Central memory CD8-positive, alpha-beta T cell (primary cell): ENCODE results near the gene MAMDC4.

ENCODE experiments used
- ATAC-seq: fragments of 150-1000 bp; cut with Tn5 transposase; replicated peaks from 2 replicates; pipeline ENCODE4 v1.10.0; 2022; ENCODE audit warnings: mild to moderate bottlenecking, moderate FRiP score, moderate number of reproducible peaks; ENCODE audit not compliant: poor library complexity, severe bottlenecking; ENCODE audit errors: extremely low read depth
- DNase-seq, 2 donors: peaks; one replicate each; pipeline ENCODE4 v3.0.0; 2021; ENCODE audit warnings: low spot score in 2 of 2
- H3K27ac Mint-ChIP-seq: one replicate; pipeline ENCODE4 v1.8.0; 2022; ENCODE audit warnings: low read depth, mild to moderate bottlenecking, moderate library complexity, mixed read lengths
- H3K27me3 Mint-ChIP-seq: one replicate; pipeline ENCODE4 v1.8.0; 2022; ENCODE audit warnings: mixed read lengths
- H3K36me3 Mint-ChIP-seq: one replicate; pipeline ENCODE4 v1.8.0; 2022; ENCODE audit warnings: mild to moderate bottlenecking, moderate library complexity, mixed read lengths; ENCODE audit not compliant: insufficient read depth
- H3K4me1 Mint-ChIP-seq: one replicate; pipeline ENCODE4 v1.8.0; 2022; ENCODE audit warnings: mixed read lengths
- H3K4me3 Mint-ChIP-seq: one replicate; pipeline ENCODE4 v1.8.0; 2022; ENCODE audit warnings: mild to moderate bottlenecking, moderate library complexity, mixed read lengths
- H3K9me3 Mint-ChIP-seq: one replicate; pipeline ENCODE4 v1.8.0; 2022; ENCODE audit warnings: mixed read lengths

Gene MAMDC4

DNA sequence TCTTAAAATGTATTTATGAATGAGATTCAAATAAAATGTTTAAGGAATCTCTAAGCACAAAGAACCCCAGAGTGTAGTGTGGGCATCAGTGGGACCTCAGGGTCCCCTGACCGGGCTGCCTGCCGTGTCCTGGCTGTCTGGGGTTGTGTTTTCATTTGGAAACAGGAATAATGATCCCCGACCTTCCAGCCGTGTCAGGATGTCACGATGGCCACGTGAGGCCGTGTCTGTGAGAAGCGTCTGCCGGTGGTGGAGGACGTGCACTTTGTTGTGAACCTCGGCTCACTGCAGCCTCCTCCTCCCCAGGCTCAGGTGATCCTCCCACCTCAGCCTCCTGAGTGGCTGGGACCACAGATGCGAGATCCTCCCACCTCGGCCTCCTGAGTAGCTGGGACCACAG lies 38.5 kb downstream of the MAMDC4 start:
- Mint-ChIP-seq H3K27ac (no peak overlapping the region), H3K4me1 (peaks cover 20% of the 10 kb centered on the region), H3K36me3 (peaks cover 12% of the 10 kb centered on the region), H3K9me3 (no peaks in the 10 kb centered on the region), H3K4me3 (no peak overlapping the region), H3K27me3 (no peaks in the 10 kb centered on the region)
- DNase-seq: no peak
- ATAC-seq: no peak

DNA sequence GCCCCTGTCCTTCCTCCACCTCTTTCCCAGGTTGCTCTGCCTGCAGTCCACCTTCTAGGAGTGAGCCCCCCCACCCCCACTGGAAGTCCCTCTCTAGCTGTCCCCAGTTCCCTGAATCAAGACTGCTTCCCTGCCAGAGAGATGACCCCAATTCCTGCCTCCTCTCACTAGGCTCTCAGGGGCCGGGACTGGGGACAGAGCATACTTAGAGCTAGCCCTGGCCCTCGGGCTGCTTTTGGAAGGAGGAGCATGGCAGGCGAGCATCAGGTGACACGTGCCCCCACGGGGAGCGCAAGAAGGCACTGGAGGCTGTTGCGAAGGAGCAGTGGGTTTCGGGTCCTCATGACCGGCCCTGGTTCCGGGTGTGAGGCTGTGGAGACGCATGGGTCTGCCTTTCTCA lies 43.9 kb downstream of the MAMDC4 start:
- Mint-ChIP-seq H3K4me1 (peaks cover 26% of the 10 kb centered on the region), H3K9me3 (no peaks in the 10 kb centered on the region), H3K36me3 (peaks cover 20% of the 10 kb centered on the region), H3K27me3 (no peaks in the 10 kb centered on the region), H3K4me3 (no peak overlapping the region), H3K27ac (no peak overlapping the region)
- DNase-seq (no peak), ATAC-seq (no peak)

DNA sequence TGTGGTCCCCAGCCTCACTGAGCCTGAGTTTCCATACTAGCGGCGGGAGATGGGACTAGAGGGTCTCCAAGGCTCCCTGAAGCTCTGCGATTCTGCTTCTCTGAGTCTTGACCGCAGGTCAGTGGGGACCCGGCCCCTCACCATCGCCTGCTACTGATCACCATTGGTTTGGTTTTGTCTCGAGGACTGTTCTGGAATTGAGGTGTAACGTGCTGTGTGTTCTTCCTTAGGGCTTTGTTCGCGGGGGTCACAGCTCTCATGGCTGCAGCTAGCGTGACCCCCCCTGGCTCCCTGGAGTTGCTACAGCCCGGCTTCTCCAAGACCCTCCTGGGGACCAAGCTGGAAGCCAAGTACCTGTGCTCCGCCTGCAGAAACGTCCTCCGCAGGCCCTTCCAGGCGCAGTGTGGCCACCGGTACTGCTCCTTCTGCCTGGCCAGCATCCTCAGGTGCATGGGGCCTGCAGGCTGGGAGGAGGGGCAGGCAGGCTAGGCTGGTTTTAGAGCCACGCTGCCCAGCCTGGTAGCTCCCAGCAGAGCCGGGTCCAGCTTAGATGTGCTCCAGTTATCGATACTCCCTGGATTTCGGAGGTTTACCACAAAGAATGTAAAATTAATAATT lies 46.4 kb downstream of the MAMDC4 start:
- ATAC-seq (no peak), DNase-seq (no peak)
- H3K27me3 Mint-ChIP-seq: no peaks in the 10 kb centered on the region
- H3K4me3 Mint-ChIP-seq: no peak overlapping the region
- peaks cover 25% of the 10 kb centered on the region for H3K36me3 Mint-ChIP-seq
- H3K27ac Mint-ChIP-seq: no peak overlapping the region
- peaks cover 52% of the 10 kb centered on the region for H3K4me1 Mint-ChIP-seq
- no peaks in the 10 kb centered on the region for H3K9me3 Mint-ChIP-seq

DNA sequence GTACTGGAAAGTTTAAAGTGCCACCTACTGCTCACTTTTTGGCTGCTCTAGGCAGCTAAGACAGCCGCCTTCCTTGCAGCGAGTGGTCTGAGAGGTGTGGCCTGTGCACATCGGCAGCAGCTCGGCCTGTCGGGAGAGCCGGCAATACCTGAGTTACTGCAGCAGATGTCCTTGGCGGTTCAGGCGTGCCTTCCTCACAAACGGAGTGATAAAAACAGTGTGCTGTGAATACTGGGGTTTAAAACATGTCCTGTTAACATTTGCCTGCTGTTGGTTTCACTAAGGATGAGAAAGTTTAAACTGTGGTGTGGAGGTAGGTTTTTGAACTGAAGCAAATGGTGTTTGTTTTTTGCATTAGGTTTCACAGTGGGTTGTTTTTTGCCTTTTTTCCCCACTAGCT lies 47.0 kb downstream of the MAMDC4 start:
- no peak for ATAC-seq
- Mint-ChIP-seq H3K27ac (peak overlapping the region; percentile 96), H3K9me3 (no peaks in the 10 kb centered on the region), H3K36me3 (peaks cover 25% of the 10 kb centered on the region), H3K4me3 (no peak overlapping the region), H3K4me1 (peaks cover 51% of the 10 kb centered on the region), H3K27me3 (no peaks in the 10 kb centered on the region)
- DNase-seq: no peak

DNA sequence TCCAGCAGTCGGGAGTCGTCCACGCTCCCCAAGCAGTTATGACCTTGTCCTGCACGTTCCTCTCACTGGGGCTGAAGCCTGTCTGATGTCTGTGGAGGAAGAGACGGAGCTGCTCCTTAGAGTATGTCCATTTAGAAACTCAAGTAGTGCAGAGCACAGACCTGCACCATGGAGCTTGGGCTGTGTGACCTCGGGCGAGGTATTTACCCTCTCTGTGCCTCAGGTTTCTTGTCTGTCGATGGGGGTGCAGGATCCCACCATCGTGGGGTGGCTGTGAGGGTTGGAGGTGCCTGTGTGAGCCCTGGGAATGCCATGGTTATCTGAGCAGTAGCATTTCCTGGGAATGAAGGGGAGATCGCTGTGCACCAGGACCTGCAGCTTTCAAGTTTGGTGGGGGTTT lies 48.4 kb downstream of the MAMDC4 start:
- DNase-seq (no peak), ATAC-seq (no peak)
- Mint-ChIP-seq H3K9me3 (no peaks in the 10 kb centered on the region), H3K27me3 (no peaks in the 10 kb centered on the region), H3K27ac (peak overlapping the region; percentile 96), H3K36me3 (peaks cover 25% of the 10 kb centered on the region), H3K4me1 (peaks cover 39% of the 10 kb centered on the region), H3K4me3 (no peak overlapping the region)

DNA sequence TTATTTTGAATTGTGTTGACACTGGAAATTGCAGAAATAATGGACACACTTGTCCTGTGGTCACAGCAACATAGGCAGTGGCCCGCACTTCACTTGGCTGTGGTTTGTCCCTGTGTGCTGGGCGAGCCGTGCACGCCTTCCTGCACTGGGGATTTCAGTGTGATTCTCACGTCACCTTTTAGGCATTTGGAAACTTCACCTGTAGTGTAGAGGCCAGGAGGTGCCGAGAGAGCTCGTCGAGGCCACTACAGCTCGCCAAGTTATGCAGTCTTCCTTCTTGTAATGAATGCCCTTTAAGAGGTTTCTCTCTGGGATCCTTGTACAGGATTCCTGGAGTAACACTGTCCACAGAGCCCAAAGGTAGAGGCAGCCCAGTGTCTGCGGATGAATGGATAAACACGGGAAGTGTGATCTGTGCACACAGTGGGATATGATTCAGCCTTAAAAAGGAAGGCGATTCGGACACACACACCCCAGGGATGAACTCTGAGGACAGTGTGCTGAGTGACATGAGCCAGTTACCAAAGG lies 48.9 kb downstream of the MAMDC4 start:
- DNase-seq: no peak
- peaks cover 25% of the 10 kb centered on the region for H3K36me3 Mint-ChIP-seq
- H3K9me3 Mint-ChIP-seq: no peaks in the 10 kb centered on the region
- H3K27ac Mint-ChIP-seq: peak overlapping the region; percentile 96
- peak overlapping the region; percentile 77 for H3K4me3 Mint-ChIP-seq
- H3K27me3 Mint-ChIP-seq: no peaks in the 10 kb centered on the region
- peaks cover 39% of the 10 kb centered on the region for H3K4me1 Mint-ChIP-seq
- no peak for ATAC-seq

DNA sequence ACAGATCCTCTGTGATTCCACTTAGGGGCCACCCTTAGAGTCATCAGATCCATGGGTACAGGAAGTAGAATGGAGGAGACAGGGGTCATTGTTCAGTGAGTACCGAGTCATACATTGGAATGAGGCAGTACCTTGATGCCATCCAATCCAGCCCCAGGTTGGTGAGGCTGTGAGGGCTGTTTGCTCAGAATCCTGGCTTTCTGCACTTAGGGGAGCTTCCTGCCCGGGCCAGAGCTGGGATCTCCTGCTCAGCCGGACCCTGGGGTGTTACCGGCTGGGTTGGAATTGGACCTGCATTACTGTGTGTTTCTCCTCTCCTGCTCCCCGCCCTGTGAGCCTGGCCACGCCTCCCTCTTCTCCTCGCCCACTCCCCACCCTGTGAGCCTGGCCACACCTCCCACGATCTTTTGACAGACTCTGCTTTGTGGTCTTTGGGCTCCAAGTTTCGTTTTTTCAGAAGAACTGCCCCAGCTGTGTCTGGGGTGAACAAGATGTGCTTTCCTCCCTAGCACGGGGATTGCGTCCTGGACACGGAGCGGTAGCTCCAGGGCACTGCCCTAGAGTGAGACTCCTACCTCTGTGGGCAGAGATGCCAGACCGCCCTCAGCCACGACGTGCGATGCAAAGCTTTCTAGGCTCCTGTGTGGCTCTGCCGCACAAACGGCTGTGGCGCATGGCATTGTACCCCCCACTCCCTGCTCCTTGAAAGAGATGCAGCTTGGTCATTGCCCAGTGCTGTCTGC lies 49.5 kb downstream of the MAMDC4 start:
- peaks cover 39% of the 10 kb centered on the region for H3K4me1 Mint-ChIP-seq
- peak; percentile 50 for ATAC-seq
- peaks cover 27% of the 10 kb centered on the region for H3K36me3 Mint-ChIP-seq
- no peaks in the 10 kb centered on the region for H3K27me3 Mint-ChIP-seq
- H3K27ac Mint-ChIP-seq: peak overlapping the region; percentile 96
- peak; percentile 38 to 56 for DNase-seq
- no peaks in the 10 kb centered on the region for H3K9me3 Mint-ChIP-seq
- peak overlapping the region; percentile 77 for H3K4me3 Mint-ChIP-seq

DNA sequence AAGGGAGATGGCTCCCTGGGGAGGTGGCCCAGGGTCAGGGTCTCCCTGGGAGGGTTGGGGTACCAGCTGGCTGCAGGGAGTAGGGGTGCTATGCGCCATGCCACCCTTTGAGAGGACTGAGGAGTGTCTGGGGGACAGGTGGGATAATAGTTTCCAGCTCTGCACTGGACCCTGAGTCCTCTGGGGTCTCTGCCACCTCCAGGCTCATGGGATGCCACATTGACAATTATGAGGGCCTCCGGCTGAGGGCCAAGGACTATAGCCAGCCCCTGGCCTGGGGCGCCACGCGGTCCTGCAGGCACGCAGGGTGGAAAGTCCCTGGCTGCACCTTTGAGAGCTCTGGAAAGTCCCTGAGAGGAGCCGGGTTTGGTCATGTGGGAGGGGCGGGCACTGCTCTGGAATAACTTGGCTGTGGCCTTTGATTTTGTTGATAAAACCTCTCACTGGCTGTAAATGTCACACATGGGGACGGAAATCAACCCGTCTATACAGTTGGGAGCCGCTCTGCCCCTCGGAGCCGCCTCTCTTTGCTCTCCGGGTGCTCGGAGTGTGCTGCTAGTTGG lies 50.2 kb downstream of the MAMDC4 start:
- DNase-seq: peak; percentile 58 to 86
- Mint-ChIP-seq H3K9me3 (no peaks in the 10 kb centered on the region), H3K27me3 (no peaks in the 10 kb centered on the region), H3K27ac (peak overlapping the region; percentile 96), H3K36me3 (peaks cover 28% of the 10 kb centered on the region), H3K4me3 (peak overlapping the region; percentile 77), H3K4me1 (peaks cover 34% of the 10 kb centered on the region)
- ATAC-seq: peak; percentile 91

DNA sequence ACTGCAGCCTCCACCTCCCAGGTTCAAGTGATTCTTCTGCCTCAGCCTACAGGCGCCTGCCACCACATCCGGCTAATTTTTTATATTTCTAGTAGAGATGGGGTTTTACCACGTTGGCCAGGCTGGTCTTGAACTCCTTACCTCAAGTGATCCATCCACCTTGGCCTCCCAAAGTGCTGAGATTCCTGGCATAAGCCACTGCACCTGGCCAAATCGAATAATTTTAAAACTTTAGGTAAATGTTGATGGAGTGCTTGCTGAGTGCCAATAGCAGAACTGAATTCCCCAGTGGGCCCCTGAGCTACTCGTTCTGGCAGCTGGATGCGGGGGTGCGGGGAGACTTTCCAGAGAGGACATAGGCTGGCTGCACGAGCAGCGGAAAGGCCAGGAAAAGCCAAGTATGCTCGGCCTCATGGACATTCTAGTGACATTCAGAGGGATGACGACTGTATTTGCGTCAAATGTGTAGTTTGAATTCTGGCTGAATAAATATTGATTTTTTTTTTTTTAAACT lies 51.0 kb downstream of the MAMDC4 start:
- DNase-seq (peak in 1 of 2 donors; percentile 15), ATAC-seq (peak; percentile 30)
- Mint-ChIP-seq H3K27me3 (no peaks in the 10 kb centered on the region), H3K36me3 (peaks cover 31% of the 10 kb centered on the region), H3K27ac (peak overlapping the region; percentile 96), H3K9me3 (no peaks in the 10 kb centered on the region), H3K4me3 (peak overlapping the region; percentile 77), H3K4me1 (peaks cover 34% of the 10 kb centered on the region)

DNA sequence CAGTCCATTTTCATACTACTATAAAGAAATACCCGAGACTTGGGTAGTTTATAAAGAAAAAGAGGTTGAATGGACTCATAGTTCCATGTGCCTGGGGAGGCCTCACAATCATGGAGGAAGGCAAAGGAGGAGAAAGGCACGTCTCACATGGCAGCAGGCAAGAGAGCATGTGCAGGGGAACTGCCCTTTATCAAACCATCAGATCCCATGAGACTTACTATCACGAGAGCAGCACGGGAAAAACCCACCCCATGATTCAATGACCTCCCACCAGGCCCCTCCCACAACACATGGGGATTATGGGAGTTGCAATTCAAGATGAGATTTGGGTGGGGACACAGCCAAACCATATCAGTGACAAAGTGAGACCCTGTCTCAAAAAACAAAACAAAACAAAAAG lies 54.1 kb downstream of the MAMDC4 start:
- no peak overlapping the region for H3K4me3 Mint-ChIP-seq
- ATAC-seq: no peak
- no peaks in the 10 kb centered on the region for H3K9me3 Mint-ChIP-seq
- peaks cover 38% of the 10 kb centered on the region for H3K36me3 Mint-ChIP-seq
- H3K27me3 Mint-ChIP-seq: no peaks in the 10 kb centered on the region
- peaks cover 25% of the 10 kb centered on the region for H3K4me1 Mint-ChIP-seq
- H3K27ac Mint-ChIP-seq: no peak overlapping the region
- DNase-seq: no peak

DNA sequence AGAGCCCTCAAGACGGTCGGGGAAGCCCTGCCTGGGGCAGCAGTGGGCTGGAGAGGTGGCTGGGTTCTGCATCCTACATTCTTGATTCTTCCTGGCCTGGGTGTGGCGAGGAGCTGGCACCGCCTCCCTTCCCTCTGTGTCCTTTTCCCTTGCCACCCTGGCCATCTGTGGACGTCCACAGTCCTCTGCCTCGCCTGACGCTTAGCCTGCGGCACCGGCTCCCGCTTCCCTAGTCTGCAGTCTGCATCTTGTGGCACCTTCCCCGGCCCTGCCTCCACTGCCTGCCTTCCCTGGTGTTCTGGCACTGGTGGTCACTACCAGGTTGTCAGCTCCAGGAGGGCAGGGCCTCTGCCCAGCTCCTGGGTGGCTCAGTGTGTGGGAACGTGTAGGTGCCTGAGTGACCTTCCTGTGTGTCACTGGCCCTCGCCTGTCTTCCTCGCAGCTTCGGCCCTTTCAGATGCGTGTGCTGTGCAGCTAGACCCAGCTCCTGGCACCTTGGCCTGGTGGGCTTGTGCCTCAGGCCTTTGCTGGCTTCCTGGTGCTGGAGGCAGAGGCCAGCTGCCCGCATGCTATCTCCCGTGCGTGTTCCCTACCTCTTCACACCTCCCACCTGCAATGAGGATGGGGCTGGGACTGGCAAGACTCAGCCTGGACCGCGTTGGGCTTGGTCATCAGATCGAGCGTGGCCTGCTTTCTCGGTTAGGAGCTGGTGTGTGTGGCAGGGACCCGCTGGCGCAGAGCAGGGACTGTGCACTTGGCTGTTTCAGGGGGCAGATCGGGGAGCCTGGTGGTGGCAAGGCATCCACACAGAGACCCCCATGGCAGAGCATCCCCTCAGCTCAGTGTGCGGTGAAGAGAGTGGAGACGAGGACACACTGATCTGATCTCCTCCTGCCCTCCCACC lies 55.1 kb downstream of the MAMDC4 start:
- H3K27me3 Mint-ChIP-seq: no peaks in the 10 kb centered on the region
- peak overlapping the region; percentile 53 for H3K27ac Mint-ChIP-seq
- no peaks in the 10 kb centered on the region for H3K9me3 Mint-ChIP-seq
- H3K4me1 Mint-ChIP-seq: peaks cover 15% of the 10 kb centered on the region
- DNase-seq (no peak), ATAC-seq (no peak)
- H3K36me3 Mint-ChIP-seq: peaks cover 39% of the 10 kb centered on the region
- no peak overlapping the region for H3K4me3 Mint-ChIP-seq
